Umbilical cord (tissue), 2 donors: Measurements from ENCODE around the gene PEDS1. TPM values are rescaled to one million over a fixed set of nuclear protein-coding genes. Genes with fewer than 3 reads are reported as not detected.
"Not testable (repeated sequence)": the region's sequence is repeated elsewhere in the genome, so short reads cannot be mapped to it uniquely, and the experiment has no call there.

Source experiments
- DNase-seq: peaks from one replicate; pipeline ENCODE4 v3.0.0-alpha.2; 2015; ENCODE audit warnings: low spot score
- total RNA-seq: library from RNA; depleted of rRNA; stranded (reverse); fragments of >200 nt; gene quantifications from one replicate; pipeline ENCODE4 v1.2.3, GENCODE V29; 2014; ENCODE audit warnings: low replicate concordance; ENCODE audit not compliant: insufficient read depth

The PEDS1 gene
- total RNA-seq, 1 donor from 2014 or later: 15.4 TPM

GRCh38 chr20:50163570-50164317 is 10.2 kb upstream of the PEDS1 start:
- no peak for DNase-seq

- not testable (repeated sequence) for DNase-seq
Observed at GRCh38 chr20:50161494-50161893, 8.0 kb upstream of the PEDS1 start.

DNA sequence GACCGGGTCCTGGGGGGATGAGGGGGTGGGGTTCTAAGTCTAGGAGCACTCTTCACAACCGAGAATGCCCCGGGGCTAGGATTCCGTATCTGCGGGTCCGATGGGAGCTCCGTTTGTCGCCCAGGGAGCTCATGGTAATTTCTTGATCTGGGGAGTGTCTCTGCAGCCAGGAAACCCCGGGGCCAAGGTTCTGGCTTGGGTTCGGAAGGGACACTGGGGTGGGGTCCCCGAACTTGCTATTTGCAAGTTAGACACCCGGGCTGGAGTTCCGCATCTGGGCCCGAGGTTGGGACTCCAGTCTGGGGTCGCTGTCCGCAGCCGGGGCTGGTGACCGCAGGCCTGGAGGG is 397 bp downstream of the PEDS1 start:
- DNase-seq: no peak

DNA sequence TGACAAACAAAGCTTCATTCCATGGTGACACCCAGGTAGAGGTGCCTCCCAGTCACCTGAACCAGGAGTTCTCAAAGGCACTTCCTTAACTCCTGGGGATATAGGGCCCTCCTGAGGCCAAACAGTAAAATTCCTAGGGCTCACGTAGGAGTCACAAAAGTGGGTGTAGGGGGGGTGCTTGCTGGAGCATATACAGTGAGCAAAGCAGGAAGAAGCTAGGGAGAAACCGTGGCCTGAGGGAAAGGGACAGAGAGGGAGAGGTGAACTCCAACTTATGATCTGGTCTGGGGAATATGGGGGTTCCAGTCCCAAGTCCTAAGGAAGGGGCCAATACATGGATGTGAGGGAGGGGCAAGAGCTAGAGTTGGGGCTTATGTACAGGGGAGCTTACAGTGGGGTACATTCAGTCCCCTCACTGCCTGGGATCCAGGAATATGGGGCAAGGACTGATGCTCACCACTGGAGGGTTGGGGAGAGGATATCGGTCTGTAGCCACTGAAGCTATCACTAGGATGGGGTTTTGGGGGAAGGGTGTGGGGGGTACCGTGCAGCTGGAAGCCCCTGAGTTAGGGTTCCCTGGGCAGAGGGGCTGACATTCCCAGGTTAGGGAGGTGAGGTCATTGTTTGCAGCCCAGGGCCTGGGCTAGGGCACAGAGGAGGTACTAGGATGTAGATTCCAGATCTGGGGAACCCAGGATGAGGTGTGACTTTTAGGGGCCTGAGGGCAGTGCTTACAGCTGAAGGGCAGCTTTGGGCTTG is 950 bp downstream of the PEDS1 start:
- peak; percentile 18 for DNase-seq

GRCh38 chr20:50151034-50151743 is 2.3 kb downstream of the PEDS1 start:
- DNase-seq: peak; percentile 61

DNA sequence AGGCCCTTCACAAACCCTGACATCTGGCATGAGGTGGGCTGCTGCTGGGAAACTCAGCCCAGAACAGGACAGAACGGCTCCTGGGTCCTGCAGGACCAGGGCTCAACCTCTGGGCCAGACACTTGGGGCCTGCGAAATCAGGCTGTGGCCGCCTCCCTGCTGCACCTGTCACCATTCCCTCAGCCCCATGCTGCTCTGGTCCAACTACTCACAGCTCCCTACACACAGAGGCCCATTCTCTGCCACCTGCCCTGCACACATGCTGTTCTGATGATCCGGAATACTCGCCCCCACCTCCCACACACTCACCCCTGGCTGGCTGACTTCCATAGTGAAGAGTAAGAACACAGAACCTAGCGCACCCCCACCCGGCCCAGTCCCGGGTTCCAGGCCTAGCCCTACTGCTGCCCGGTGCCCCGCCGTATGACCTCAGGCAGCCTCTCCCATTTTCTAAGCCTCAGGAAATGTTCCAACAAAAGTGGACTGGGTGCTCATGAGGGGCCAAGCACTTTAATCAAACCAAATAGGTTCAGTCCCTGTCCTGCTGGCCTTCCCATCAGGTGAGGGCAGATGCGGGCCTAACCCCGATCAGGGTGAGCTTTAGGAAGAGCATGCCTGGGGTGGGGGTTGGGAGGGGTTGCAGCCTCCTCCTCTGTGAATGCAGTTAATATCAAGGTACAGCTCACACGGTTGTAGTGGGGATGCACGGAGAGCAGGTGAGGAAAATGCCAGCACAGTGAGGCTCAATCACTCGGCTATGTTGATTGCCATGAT is 3.9 kb downstream of the PEDS1 start:
- DNase-seq: no peak

GRCh38 chr20:50146732-50147662 is 6.5 kb downstream of the PEDS1 start:
- DNase-seq: peak; percentile 53

GRCh38 chr20:50146214-50146613 is 7.3 kb downstream of the PEDS1 start:
- no peak for DNase-seq

DNA sequence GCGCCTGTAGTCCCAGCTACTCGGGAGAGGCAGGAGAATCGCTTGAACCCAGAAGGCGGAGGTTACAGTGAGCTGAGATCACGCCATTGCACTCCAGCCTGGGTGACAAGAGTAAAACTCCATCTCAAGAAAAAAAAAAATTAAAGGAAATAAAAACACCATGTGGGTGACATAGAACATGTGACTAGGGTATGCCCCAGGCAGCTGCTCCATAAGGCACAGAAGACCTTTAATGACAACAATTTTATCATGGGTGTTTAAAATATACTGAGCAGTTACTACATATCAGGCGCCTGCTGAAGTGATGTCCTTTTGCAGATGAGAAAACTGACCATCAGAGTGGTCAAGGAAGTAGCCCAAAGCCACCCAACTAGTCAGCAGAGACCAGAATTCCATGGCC is 8.0 kb downstream of the PEDS1 start:
- DNase-seq: no peak

DNA sequence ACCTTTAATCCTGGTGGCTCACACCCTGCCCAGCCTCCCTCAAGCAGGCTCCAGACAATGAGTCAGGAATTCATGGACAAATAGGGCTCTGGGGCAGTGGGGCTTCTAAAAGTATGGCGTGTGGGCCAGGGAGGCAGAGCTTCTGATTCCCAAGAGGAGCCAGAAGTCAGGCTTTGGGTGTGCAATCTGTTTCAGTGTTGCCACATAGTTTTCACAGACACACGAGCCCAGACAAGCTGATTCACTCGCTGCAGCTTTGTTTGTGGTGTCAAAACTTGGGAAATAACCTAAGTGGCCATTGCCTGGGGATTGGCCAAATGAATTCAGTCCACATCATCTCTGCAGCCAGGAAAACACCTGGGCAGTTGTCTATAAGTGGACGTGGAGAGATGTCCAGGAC is 9.2 kb downstream of the PEDS1 start:
- DNase-seq: no peak

DNA sequence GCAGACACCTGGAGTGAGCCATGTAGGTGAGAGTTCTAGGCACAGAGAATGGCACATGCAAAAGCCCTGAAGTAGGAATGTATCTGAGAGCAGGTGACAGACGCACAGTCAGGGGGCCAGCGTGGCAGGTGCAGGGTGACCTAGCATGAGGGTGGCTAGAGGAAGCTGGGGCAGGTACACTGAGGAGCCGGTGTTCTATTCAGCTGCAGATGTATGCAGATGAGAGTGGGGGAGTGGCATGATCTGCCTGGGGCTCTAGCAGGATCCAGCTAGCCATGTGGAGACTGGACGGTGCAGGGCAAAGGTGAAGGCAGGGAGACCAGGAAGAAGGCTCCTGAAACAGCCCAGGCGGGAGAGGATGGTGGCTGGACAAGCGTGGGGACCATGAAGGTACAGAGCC is 10.7 kb downstream of the PEDS1 start:
- DNase-seq: no peak

DNA sequence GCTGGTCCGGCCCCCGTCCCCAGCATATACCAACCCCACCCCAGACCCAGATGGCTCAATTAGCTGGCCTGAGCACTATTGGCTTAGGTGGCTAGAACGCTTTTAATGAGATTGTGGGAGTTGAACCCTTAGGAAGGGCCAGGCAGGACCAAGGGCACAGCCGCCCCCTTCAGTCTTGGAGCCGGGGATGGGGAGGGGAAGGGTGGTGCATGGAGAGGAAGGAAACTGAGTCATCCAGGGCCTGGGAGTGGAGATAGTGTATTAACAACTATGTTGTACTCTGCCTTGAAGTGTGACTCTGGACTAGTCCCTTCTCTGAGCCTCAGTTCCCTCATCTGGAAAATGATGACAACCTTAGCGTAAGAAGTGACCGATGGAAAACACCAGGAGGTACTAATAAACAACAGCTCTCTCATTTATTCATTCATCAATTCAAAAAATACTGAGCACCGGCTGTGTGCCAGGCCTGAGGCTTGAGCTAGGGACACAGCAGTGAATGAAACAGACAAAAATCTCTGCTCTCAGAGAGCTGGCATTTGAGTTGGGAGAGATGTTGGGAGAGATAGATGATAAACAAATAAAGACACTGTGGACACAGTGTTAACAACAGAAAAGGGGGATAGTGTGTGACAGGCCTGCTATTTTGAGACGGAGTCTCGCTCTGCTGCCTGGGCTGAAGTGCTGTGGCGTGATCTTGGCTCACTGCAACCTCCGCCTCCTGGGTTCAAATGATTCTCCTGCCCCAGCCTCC is 11.5 kb downstream of the PEDS1 start:
- no peak for DNase-seq

DNA sequence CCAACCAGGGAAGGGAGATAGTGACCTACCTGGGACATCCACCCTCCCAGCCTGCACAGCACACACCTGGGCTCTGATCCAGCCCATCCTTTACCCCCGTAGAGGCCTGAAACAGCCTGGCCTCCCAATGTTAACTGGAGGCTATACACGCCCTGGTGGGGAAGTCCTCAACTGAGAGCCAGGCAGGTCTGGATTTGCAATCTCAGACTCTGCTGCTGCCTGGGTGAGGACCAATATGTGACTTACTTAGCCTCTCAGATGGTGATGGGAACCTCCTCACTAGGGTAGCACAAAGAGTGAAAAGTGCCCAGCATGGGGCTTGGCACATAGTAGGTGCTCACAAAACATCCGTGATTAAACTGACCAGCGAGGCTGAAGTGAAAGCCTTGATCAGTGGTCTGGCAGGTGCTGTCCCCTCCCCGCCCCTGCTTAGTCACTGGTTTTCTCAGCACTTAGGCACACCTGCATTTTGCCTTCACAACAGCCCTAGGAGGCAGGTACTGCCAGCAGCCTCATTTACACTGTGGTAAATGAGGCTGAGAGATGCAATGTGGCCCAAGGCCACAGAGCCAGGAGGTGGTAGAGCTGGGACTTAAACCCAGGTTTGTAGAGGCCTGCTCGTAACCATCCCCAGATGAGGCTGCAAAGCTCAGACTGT is 12.4 kb downstream of the PEDS1 start:
- DNase-seq: no peak

- no peak for DNase-seq
Observed at GRCh38 chr20:50140339-50140859, 13.1 kb downstream of the PEDS1 start.

GRCh38 chr20:50138479-50139393 is 14.8 kb downstream of the PEDS1 start:
- no peak for DNase-seq

GRCh38 chr20:50138120-50138478 is 15.4 kb downstream of the PEDS1 start:
- DNase-seq: no peak

- DNase-seq: not testable (repeated sequence)
Observed at GRCh38 chr20:50137702-50138101, 15.8 kb downstream of the PEDS1 start.
